GM18861 (cell line): ENCODE data around the gene CAPRIN1.
A peak's percentile ranks its signal among the peaks of the same experiment; 100 is the strongest.
"Not testable (repeated sequence)": the region's sequence is repeated elsewhere in the genome, so short reads cannot be mapped to it uniquely, and the experiment has no call there.

Source experiments
- ATAC-seq: cut with Tn5 transposase; IDR thresholded peaks from one replicate; pipeline ENCODE4 v1.9.1; 2021; ENCODE audit not compliant: unreplicated experiment

CAPRIN1 gene

DNA sequence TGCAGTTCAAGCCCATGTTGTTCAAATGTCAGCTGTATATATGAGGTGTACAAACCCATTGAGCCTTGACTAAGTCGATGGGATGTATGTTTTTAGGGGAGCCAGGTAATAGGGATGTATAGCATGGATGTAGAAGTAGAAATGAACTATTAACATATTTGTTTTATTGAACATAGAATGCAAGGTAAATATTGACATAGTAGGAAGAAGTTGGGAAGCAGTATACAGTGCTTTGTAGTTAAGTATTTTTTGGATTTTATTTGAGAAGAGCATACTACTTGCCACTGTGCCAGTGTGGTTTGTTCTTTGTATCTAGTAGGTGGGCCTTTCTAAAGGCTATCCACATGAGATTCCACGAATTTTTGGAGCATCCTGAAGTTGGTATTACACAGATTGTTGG is 33.1 kb downstream of the CAPRIN1 start:
- no peak for ATAC-seq

DNA sequence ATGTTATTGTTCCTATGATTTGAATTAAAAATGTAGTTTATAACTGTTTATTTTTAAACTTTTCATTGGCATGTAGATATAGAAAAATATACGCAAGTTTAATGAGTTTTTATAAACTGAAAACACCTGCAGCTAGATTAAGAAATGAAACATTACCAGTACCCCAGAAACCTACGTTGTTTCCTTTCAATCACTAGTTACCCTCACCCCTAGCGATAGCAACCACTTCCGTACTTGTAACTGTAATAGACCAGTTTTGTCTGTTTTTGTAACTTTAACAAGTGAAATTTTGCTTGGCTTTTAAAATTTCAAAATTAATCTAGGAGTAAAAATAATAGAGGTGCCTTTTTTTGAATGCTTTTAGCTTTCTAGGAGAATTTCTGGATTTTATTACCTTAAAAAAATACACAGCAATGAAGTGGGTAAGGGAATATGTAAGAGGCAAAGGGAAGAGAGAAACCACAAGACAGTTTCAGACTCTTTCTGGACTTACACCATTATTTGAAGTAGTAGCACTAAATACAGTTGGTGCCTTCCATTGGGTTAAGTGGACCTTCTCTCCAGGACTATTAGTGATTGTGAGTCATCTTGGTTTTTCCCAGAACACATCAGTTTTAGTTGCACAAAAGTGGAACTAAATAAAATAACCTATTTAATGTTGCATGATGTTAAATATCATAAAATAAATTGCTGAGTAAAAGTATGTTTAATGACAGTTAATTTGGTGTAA is 35.2 kb downstream of the CAPRIN1 start:
- ATAC-seq, result no peak

- no peak for ATAC-seq
These were observed 40.3 kb downstream of the CAPRIN1 start for GRCh38 chr11:34091825-34092224.

DNA sequence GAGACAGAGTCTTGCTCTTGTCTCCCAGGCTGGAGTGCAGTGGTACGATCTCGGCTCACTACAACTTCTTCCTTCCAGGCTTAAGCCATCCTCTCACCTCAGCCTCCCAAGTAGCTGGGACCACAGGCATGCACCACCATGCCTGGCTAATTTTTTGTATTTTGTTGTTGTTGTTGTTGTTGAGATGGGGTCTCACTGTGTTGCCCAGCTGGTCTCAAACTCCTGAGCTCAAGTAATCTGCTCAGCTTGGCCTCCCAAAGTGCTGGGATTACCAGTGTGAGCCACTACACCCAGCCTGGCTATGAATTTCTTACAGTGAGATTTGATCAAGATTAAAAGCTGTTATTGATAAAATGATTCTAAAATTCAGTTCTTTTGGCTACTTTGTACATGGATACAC is 43.4 kb downstream of the CAPRIN1 start:
- not testable (repeated sequence) for ATAC-seq

GRCh38 chr11:34098813-34099212 is 47.3 kb downstream of the CAPRIN1 start:
- ATAC-seq, result no peak

- no peak for ATAC-seq
These were observed 53.1 kb downstream of the CAPRIN1 start for GRCh38 chr11:34104680-34105078.

DNA sequence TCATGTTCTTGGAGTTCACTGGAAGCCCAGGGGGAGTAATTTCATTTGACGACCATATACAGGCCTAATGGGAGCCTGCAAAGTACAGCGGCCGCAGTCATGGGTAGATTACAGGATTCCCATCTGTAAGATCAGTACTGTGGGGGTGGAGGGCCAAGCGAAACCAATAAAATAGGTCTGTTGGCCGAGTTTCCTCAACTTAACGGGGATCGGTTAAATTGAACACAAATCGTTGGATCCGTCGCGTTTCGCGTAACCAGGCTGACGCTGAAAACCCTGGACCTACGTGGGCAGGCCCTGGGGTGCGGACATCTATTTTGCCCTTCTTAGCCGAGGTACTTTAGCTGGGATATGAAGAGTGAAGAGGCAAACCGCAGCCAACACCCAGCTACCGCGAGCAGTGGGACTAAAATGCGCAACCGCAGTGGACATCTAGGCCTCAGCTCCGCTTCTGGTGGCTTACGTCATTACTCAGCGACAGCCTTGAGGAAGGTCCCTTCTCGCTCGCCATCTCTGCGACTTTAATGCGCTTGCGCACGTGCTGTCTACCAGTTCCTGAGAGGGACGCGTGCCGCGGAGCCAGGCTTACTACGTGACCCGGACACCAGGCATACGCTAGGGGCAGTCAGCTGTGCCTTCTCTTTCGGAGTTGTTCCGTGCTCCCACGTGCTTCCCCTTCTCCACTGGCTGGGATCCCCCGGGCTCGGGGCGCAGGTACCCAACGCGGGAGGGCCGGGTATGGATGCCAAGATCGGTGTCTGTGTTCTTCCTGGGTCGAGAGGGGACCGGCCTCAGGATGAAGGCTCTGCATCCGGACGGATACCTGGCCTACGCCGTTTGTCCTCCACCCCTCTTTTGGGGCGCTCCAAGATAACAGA is 53.8 kb downstream of the CAPRIN1 start, which contains the start of gene NAT10:
Gene NAT10 (plus strand): TSS at position 551 of the 878 bp plus-strand sequence. CDS start 2,597 bp downstream, outside the sequence.
- ATAC-seq, result peak; percentile 91

GRCh38 chr11:34105957-34106504 is 54.5 kb downstream of the CAPRIN1 start:
- ATAC-seq, result peak; percentile 0

DNA sequence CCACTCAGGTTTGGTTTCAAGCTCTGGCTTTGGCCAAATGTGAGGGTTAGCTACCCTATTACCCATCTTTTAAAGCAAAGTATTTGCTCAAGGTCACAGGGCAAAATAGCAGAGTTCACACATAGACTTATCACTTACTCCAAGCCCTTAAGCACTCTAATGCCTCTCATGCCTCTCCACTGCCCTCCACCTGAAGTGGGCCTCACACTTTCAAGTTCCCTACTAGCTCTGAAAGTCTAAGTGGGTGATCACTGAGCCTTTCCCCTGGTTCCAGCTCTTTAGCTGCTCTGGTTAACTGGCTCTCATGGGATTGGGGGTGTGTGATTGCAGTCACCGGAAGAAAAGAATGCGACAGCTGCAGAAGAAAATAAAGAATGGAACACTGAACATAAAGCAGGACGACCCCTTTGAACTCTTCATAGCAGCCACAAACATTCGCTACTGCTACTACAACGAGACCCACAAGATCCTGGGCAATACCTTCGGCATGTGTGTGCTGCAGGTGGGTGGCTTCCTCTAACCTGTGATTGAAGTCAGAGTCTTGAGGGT is 60.3 kb downstream of the CAPRIN1 start:
- no peak for ATAC-seq

DNA sequence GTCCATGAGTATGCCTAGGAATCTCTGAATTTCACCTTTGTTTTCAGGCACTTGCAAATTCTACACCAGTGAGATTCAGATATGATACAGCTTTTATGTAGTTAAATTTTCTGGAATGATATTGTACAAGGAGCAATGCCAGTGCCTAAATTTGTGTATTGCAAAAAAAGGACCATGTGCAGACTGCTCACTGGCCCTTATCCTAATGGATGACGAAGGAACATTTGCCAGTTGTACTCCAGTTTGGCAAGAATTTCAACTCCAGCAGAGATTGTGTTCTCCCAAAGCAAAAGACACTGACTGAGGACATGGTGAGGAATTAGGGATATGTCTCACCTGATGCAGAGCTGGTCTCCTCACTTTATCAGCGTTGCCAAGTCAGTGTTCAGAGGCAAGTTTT is 62.5 kb downstream of the CAPRIN1 start:
- ATAC-seq, result no peak

GRCh38 chr11:34114471-34114870 is 62.9 kb downstream of the CAPRIN1 start:
- ATAC-seq, result no peak

DNA sequence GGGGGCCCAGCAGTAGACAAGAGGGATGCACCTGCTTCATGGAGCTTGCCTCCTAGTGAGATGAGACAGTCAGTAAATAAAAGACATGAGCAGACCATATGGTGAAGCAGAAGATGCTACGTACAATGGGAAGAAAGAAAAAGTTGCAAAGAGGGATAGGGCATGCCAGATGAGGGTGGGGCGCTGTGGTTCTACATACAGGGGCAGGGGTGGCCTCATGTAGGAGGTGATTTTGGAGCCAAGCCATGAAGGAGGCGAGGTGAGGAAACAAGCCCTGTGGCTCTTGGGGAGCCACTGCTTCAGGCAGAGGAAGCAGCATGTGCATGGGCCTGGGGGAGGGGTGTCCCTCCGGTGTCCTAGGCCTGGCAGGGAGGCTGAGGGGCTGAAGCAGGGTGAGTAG is 69.1 kb downstream of the CAPRIN1 start:
- ATAC-seq, result no peak

DNA sequence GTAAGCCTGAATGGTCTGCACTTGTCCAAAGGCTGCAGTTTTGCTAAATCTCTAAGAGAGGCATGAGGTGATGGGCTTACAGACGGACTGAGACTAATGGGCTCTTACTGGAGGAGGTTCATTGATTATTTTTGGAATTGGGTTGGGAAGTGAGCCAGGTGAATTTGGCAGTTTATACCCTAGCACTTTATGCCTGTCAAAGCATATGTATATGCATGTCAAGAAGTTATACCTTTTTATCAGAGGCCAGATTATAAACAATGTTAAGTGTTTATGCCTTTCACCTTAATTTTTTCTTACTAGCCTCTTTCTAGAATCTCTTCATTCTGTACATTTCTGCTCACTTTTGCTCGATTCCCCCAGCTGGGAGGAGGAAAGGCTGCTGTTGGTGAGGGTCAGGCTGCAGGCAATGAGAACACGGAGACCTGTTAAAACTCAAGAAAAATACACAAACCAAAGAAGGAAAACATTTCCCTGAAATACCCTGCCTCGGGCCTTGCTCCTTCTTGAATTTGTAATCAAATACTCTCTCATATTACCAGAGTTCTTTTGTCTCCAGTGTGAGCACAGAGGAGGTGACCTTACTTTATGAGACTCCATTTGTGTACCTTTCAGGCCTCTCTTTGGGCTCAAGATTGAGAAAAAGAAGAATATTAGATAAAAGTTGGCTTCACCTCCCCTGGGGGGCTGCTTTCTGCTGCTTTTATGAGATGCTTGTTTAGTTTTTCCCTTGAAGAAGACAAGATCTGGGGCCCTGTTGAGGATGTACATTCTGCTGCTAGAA is 73.5 kb downstream of the CAPRIN1 start:
- ATAC-seq, result no peak

DNA sequence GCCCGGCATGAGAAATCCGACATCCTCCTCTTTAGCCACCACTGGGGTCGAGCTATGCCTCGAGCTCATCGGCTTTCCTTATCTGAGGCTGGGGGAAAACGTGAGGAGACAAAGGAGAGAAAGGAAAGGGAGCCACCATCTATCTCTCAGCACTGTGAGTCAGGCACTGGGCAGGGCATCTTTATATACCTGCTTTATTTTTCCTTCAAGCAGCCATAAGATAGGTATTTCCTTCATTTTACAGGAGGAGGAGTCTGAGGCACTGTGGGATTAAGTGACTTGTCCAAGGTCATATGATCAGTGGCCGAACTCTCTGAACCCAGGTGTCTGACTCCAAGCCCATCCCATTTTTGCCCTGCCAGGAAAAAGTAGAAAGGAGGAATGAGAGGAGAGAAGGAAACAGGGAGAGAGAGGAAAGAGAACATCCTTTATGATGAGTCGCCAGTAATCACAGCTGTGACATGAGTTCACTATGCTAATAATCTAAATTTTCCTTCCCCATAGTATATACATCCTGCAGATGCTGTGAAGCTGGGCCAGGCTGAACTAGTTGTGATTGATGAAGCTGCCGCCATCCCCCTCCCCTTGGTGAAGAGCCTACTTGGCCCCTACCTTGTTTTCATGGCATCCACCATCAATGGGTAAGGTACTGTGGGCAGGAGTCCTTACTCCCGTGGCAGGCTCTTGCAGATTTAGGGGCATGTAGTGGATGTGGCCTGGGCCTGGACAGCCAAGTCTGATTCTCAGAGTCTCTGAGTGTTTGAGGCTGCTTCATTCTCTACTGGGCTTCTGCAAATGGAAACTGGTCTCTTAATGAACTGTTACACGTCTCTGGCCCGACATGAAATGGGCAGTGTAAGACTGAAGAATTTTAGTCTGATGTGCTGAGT is 75.7 kb downstream of the CAPRIN1 start:
- no peak for ATAC-seq

- ATAC-seq, result no peak
These were observed 77.3 kb downstream of the CAPRIN1 start for GRCh38 chr11:34128824-34129223.

DNA sequence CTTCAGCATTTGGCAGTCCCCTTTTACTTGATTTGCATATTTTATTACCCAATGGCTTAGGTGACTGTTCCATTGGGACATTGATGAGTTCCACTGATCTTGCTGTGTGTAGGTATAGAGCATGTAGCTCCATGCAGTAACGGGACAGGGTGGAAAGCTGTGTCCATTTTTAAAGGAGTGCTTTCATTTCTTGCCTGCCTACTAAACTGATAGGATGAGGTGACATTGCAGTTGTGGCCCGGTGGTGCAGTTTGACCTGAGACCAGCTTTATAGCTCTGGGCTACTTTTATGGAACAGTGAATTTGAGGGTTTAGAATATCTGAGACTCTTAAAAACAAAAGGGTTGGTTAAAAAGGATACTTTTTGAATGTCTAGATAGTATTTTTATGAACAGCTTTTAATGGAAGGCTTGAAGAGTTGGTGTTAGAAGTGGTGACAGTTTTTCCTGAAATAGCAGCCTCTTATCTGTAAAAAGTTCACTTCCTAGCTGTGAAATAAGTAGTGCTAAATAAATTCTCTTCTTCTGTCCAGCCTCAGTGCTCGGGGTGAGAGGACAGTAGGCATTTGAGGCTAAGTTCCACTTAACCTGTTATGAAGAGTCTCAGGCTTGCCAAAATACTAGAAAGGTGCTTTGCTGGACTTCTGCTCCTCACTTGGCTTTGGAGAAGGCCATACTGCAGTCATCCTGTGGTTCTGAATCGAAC is 80.9 kb downstream of the CAPRIN1 start:
- ATAC-seq, result no peak

DNA sequence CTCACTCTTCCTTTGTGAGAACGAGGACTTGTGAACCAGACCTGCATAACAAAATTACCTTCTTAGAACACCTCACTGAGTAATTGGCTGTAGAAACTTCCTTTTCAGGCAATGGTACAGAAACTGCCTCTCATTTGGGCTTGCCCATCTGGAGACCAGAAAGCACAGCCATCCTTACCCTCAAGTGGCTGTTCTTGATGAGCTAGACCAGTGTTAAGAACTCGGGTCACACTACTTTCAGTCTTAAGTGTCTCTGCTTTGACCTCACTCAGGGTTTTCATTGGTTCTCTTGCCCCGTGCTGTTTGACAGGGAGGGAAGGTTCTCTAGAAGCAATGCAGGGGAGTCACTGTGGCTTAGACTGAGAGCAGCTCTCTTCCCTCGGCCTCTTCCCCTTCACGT is 83.2 kb downstream of the CAPRIN1 start:
- ATAC-seq, result no peak

DNA sequence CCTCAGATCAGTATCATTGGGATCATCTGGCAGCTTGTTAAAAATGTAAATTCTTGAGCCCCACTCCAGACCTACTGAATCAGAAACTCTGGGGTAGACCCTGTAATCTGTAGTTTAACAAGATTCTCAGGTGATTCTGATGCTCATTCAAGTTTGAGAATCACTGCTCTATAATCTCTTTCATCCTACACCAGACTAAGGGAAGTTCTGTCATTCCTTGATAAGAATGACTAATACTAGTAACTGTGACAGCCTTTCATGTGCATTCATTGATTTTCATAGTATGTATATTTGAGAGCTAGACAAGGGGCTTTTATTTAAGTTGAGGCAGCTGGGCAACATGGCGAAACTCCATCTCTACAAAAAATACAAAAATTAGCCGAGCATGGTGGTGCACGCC is 83.9 kb downstream of the CAPRIN1 start:
- ATAC-seq, result no peak

- no peak for ATAC-seq
These were observed 84.9 kb downstream of the CAPRIN1 start for GRCh38 chr11:34136420-34136819.
